ENCODE data around the gene ARHGAP22.

ARHGAP22 gene

GRCh38 chr10:48607356-48608278, 2.7 kb upstream of the ARHGAP22 start:
- DNase-seq (ENCODE audit: low read depth), result no peak

GRCh38 chr10:48606530-48607355, 1.9 kb upstream of the ARHGAP22 start:
- DNase-seq (ENCODE audit: low read depth), result peak; percentile 94

DNA sequence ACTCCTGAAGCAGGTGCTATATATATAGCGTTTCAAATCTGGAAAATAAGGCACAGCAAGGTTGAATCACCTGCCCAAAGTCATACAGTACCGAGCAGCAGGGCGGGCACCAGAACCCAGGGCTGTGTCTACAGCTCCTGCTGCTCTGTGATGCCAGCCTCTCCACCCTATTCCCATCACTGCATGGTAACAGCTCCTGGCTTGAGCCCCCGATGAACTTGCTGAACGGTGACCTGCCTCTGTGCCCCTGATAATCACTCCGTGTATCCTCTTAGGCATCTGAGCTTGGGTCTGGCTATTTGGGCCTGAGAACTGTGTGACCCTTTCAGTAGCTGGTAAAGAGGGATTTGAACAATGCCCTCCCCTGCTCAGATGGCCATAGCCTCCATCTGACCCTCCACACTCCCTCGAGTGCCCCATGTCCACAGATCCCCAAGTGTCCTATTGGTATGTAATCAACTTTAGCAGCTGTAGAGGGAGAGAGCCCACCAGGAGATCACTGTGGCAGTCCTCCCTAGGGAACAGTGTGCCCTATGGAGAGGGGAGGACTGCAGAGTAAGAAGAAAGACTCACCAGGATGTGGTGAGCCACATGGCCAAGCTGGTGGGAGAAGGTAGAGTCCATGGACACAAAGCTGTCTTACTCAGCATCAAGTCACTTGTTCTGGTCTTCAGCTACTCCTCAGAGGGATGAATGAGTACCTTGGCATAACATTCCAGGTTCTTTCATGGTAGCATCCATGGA, 1.1 kb upstream of the ARHGAP22 start:
- no peak for DNase-seq (ENCODE audit: low read depth)

DNA sequence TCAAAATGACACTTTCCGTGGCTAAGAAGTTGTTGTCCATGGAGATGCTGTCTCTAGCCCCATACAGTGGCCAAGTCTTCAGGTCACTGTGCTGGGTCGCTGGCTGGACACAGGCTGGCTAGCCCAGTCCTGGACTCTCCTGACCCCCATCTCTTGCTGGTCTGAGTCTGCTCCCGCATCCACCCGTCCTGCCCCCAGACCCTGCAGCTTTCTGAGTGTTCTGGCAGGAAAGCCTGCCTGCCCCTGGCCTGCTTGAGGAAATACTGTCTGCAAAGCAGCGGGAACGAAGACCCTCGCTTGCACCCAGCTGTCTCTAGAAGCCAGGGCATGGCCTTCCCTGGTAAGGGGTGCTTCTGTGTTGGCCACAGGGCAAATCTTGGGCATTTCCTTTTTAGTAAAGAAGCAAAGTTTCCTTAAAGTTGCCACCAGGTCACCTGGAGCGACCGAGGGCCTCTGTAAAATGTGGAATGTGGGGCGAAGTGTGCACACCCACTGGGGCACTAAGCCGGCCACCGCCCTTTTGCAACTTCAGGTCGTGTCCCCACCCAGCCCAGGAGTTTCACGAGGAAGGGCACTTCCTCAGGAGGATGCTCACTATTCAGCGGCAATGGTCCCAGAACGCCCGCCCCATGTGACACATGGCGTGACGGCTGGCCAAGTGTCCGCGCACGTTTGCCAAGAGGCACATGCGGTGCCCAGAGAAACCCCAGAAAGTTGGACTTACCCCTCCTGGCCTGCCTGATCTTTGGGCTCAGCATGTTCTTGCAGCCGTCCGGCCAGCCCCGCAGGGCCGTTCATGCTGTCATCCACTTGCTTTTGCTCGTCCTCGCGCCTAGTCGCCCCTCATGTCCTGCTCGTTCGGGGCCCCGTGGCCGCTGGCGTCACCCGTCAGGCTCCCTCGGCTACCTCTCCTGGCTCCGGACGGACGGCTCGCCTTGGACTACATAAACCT, 558 bp downstream of the ARHGAP22 start:
- DNase-seq (ENCODE audit: low read depth), result no peak

- DNase-seq (ENCODE audit: low read depth), result no peak
Measured at GRCh38 chr10:48603421-48604038, 1.3 kb downstream of the ARHGAP22 start.

DNA sequence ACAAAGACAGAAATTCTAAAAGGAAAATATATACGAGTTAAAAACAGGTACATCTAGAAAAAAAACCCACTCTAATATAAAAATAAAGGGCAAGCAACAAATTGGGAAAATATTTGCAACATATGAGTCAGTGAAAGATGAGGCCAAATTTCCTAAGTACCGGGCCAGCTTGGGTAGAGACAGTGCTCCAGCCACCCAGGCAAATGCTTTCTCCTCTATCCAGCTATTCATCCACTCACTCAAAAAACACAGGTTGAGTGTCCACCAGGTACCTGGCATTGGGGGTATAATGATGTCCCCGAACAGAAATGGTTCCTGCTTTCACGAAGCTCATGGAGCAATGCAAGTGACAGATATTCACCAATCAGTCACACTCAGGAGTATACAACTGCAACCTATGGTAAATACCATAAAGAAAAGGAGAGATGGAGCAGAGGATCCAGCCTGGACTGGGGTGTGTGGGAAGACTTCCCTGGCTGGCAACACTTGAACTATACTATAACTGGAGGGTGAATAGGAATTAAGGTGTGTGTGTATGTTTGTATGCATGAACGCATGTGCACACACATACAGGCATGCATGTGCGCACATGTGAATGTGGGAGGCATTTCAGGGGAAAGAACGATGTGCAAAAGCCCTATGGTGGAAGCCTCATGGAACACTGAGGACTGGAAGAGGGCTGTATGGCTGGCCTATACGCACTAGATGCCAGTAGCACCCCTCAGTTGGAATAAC, 2.3 kb downstream of the ARHGAP22 start:
- DNase-seq (ENCODE audit: low read depth), result no peak

GRCh38 chr10:48601789-48602188, 3.1 kb downstream of the ARHGAP22 start:
- no peak for DNase-seq (ENCODE audit: low read depth)

GRCh38 chr10:48600645-48601505, 4.0 kb downstream of the ARHGAP22 start:
- no peak for DNase-seq (ENCODE audit: low read depth)

- no peak for DNase-seq (ENCODE audit: low read depth)
Measured at GRCh38 chr10:48599830-48600134, 5.1 kb downstream of the ARHGAP22 start.

DNA sequence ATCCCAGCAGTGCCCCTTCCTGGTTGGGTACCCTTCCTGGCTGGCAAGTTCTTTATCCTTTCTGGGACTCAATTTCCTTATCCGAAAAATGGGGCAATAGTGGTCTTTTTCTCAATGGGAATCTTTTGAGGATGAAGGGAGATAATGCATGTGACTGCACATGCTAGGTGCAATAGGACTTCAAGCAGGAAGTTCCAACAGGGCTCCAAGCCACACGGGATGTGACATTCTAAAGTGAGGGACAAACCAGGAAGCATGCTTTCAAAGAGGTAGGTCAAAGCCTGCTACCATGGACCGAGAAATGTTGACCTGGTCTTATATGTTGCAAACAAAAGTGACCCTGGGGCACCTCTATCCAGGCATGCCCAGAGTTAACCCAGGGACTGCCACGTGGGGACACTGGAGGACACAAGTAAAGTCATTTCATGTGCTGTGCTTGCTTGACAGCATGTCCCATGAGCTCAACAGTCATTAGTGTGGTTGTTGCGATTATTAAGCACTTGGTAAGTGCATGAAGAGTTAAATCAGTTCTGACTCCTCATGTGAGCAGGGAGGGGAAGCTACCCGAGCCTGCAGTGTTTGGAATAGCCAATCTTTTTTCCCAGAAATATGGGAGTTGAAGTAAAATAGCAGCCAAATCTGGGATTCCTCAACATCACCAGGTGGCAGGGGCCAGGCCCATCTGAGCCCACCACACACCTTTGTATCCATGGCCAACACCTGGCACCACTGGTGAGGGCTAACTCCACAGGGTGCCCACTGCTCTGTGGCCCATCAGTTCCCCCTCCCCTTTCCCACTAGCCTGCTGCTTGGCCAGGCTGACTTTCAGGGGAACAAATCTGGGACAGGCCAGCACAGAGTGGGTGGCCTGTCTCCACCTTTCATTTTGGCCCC, 5.7 kb downstream of the ARHGAP22 start:
- no peak for DNase-seq (ENCODE audit: low read depth)

DNA sequence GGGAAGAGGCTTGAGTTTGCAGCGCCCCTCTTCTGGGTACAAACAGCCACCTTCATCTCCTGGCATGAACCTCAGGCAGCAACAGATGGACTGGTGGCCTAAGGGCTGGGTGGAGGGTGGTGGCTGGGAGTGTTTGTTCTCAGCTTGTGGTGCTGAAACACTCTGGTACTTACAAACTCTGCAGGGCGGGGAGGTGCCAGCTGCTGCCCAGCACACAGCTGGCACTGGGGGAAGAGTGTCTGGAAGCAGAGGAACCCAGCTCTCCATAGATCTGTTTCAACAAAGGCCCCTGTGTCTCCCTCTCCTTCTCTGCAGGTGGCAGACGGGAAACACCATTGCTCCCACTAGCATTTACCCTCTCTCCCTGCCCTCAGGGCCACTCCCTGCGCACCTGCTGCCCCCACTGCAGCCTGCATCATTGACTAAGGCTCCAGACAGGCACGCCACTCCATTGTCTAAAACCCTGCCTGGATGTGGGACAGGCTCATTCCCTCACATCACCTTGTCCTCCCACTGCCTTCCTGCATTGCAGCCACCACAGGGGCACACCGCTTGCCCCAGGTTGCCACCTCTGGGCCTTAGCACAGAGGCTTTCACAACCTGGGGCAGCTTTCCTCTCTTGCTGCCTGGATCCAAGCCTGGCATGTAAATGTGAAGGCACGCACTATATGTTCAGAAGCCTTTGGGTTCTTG, 6.5 kb downstream of the ARHGAP22 start:
- DNase-seq (ENCODE audit: low read depth), result no peak

GRCh38 chr10:48595539-48595932, 9.3 kb downstream of the ARHGAP22 start:
- DNase-seq (ENCODE audit: low read depth), result no peak

- DNase-seq (ENCODE audit: low read depth), result no peak
Measured at GRCh38 chr10:48594803-48595538, 9.9 kb downstream of the ARHGAP22 start.

DNA sequence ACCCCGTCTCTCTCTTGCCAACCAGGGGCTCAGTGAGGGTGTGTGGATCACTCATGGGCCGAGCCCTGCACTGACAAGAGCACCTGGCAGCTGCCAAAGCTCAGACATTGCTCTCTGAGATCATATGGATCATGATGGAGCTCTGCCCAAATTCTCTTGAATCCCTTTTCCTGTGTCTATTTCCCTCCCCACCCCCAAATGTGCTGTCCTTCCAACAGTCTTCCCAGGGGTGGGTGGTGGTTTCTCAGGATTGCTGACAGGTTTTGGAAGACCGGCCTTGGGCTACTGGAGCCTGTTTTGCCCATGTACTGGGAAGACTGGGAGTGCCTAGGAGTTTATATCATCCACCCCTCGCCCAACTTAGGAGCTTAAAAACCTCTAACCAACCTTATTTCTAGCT, 10.5 kb downstream of the ARHGAP22 start:
- DNase-seq (ENCODE audit: low read depth), result no peak

GRCh38 chr10:48592346-48592745, 12.5 kb downstream of the ARHGAP22 start:
- DNase-seq (ENCODE audit: low read depth), result no peak

DNA sequence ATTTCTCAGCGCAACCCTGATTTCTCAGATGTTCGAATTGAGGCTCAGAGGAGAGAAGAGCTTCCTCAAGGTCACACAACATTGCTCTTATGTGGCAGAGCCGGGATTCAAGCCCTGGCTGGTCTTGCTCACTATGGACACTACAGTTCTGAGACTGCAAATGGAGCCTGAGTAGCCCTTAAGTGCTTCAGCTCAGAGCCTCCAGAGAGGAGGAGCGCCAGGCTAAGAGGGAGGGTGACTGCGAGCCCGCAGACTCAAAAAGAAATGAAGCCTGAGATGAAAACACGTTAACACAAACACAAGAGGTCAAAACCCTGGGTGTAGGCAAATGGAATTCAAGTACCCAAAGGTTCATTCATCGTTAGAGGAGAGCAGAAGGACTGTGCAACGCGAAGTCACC, 13.9 kb downstream of the ARHGAP22 start:
- DNase-seq (ENCODE audit: low read depth), result no peak

GRCh38 chr10:48589266-48589665, 15.6 kb downstream of the ARHGAP22 start:
- DNase-seq (ENCODE audit: low read depth), result peak; percentile 90
